ENCODE results near the gene MTUS2.

- TF ChIP-seq CTCF (IDR thresholded peaks at IDR 0.05) (no peak), POLR2AphosphoS5 (IDR thresholded peaks at IDR 0.05) (no peak), EP300 (IDR thresholded peaks at IDR 0.05) (no peak), POLR2A (IDR thresholded peaks at IDR 0.05) (no peak)
These were observed 663.5 kb downstream of the MTUS2 start for GRCh38 chr13:29483623-29484022.
